HG02678 (cell line): ENCODE measurements around the gene SLC46A1.
"Not testable (repeated sequence)": the region's sequence is repeated elsewhere in the genome, so short reads cannot be mapped to it uniquely, and the experiment has no call there.

Source experiments
- ATAC-seq: cut with Tn5 transposase; IDR thresholded peaks from one replicate; pipeline ENCODE4 v1.9.1; 2021; ENCODE audit warnings: mild to moderate bottlenecking, moderate library complexity; ENCODE audit not compliant: unreplicated experiment

Gene SLC46A1

DNA sequence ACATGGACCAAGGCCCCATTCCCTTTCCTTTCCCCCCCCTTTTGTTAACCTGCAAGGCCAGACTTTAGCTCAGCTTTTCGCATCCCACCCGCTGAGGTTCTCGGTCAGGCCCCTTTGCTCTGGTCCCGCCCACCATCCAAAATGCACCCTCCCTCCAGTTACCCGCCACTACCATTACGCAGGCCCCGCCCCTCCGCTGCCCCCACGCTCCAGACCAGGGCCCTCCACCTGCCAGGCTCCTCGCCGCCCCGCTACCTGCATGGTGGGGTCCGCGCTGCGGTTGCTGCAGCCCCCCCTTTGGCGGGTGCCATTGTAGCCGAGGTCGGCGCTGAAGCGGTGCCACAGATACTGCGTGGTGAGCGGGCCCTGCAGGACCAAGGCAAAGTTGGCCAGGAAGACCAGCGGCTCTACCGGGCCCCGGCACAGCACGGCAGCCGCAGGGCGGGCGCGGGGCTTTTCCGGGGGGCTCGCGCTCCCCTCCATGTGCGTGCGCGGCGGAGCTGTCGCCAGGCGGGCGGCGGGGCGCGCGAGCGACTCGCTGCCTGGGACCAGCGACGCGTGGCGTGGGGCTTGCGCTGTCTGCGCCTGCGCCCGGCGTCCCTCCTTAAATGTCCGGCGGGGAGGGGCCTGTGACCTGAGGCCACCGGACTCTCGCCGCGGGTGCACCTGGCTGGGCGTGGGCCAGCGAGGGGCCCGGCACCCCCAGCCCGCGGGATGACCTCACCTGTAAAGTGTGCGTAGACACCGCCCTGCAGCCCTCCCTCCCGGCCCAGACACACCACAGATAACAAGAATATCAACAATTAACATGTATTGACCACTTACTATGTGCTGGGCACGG is at the start of gene SLC46A1:
Gene SLC46A1, minus strand, starts transcription at position 581 of the 841 bp plus-strand sequence. Its CDS starts 98 bp downstream, at position 483.
- peak; percentile 69 for ATAC-seq

DNA sequence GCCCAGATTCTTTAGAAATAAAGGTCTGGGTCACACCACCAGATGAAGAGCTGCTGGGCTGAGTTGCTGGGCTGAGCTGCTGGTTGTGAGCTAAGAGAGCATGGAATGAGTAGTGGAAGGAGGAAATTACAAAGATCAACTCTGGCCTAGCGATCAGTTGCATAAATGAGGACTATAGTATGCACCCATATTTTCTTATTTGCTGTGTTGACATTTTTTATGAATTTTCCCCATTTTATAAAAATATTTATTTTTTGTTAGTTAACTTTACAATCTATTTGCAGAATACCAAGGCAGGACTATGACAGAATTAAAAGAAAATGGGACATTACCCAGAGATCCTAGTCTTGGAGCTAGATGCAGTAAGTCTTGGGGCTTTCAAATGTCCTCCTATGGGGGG is 43.8 kb upstream of the SLC46A1 start:
- ATAC-seq: no peak

GRCh38 chr17:28447396-28447760 is 41.4 kb upstream of the SLC46A1 start:
- ATAC-seq: no peak

DNA sequence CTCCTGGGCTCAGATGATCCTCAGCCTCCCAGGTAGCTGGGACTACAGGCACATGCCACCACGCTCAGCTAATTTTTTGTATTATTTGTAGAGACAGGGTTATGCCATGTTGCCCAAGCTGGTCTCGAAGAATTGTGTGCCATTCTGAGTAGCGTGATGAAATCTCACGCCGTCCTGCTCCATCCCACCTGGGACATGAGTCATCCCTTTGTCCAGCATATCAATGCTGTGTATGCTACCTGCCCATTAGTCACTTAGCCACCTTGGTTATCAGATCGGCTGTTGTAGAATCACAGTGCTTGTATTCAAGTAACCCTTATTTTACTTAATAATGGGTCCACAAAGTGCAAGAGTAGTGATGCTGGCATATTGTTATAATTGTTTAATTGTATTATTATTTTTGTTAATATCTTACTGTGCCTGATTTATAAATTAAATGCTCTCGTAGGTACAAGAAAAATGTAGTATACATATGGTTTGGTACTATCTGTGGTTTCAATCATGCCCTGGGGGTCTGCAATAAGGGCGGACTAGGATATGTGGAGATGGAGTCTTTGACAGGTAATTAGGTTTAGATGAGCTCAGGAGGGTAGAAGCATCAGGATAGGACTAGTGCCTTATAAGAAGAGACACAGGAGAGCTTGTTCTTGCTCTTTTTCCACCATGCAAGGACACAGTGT is 40.8 kb upstream of the SLC46A1 start:
- no peak for ATAC-seq

DNA sequence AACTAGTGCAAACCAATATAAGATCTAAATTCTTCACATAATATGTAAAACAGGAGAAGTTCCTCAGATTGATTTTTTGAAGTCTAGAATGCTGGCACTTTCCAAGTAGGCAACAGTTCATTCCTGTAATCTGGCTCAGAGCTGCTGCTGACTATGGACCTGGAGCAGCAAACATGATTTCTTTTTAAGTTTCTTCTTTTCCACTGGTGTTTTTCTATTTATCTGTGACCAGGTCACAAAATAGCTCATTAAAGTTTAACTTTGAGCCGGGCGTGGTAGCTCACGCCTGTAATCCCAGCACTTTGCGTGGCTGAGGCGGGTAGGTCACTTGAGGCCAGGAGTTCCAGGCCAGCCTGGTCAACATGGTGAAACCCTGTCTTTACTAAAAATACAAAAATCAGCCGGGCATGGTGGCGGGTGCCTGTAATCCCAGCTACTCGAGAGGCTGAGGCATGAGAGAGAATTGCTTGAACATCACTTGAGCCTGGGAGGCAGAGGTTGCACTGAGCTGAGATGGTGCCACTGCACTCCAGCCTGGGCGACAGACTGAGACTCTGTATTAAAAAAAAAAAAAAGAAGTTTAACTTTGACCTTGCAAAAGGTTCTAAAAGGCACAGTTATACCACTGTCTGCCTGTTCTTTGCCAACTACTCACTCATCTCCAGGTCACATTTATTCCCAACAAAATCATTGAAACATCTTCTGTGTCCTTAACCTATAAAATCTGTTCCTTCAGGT is 38.1 kb upstream of the SLC46A1 start:
- ATAC-seq: no peak

- not testable (repeated sequence) for ATAC-seq
These were observed 28.3 kb upstream of the SLC46A1 start for GRCh38 chr17:28434326-28434725.

DNA sequence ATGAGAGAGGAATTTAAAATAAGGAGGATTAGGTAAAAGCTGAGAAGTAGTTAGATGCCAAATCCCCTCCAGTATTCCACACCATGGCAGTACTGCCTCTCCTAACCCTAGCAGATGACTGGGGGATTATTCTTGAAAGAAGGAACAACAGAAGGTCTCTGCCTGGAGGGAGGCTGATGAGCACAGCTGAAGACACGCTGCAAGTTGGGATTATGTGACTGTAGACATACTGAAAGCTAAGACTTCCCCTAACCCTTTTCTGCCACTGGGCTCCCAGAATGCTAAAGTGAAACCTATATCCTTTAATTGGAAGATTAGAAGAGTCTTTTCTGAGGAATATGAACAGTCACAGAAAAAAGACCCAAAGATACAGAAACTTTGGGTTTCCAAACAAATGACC is 27.7 kb upstream of the SLC46A1 start:
- no peak for ATAC-seq

DNA sequence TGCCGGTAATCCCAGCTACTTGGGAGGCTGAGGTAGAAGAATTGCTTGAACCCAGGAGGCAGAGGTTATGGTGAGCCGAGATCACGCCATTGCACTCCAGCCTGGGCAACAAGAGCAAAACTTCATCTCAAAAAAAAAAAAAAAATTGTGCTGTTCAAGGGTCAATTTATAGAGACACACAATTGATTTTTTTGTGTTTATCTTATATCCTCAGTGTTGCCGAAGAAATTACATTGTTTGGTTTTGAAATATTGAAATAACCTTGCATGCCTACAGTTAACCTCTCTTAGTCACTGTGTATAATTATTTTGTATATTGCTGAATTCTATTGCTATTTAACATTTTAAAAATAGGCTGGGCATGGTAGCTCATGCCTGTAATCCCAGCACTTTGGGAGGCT is 22.0 kb upstream of the SLC46A1 start:
- ATAC-seq: not testable (repeated sequence)

GRCh38 chr17:28427371-28427770 is 21.4 kb upstream of the SLC46A1 start:
- no peak for ATAC-seq

GRCh38 chr17:28426081-28426519 is 20.1 kb upstream of the SLC46A1 start:
- ATAC-seq: no peak

GRCh38 chr17:28425206-28425605 is 19.2 kb upstream of the SLC46A1 start:
- ATAC-seq: no peak

- ATAC-seq: no peak
These were observed 15.8 kb upstream of the SLC46A1 start for GRCh38 chr17:28421787-28422305.

- no peak for ATAC-seq
These were observed 10.8 kb upstream of the SLC46A1 start for GRCh38 chr17:28416703-28417311.

GRCh38 chr17:28415886-28416285 is 9.9 kb upstream of the SLC46A1 start:
- no peak for ATAC-seq

DNA sequence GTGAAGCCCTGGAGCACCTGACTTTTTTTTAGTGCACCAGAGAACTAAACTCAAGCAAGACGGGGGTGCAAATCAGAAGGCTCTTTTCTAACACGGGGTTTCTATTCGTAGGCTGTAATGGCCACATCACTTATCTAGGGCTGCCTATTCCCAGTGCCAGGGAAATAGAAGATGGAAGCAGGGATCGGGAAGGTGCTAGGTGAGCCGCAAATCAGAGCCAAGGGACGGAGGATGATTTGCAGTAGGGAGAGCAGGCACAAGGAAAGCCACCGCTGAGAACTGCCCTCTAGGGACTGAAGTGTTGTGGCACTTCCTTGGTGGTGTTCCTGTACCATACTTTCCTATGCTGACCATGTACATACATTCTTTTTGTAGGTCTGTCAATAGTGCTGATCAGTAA is 7.8 kb upstream of the SLC46A1 start:
- no peak for ATAC-seq

DNA sequence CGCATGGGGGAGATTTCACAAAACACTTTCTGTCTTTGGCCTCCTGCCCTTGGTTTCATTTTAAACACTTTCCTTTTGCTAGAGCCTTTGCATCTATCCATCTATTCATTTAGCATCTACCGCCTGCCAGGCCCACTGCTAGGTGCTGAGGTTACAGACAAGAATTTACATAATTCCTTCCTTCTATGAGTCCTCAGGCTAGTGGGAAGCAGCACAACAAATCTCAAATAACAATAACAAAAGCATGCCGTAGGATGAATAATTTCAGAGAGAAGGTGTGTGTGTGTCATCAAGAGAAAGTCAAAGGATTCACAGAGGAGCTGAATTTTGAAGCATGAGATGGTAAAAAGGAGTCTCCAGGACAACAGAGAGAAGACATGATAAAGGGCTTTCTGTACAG is 6.1 kb upstream of the SLC46A1 start:
- no peak for ATAC-seq

GRCh38 chr17:28407974-28408306 is 1.9 kb upstream of the SLC46A1 start:
- no peak for ATAC-seq

- ATAC-seq: no peak
These were observed 1.3 kb upstream of the SLC46A1 start for GRCh38 chr17:28407130-28407973.

- ATAC-seq: no peak
These were observed 432 bp upstream of the SLC46A1 start for GRCh38 chr17:28406473-28406814.
